ENCODE data around the gene IFITM1.

IFITM1 gene

GRCh38 chr11:356610-357009 lies 42.8 kb downstream of the IFITM1 start:
- peaks cover 23% of the 10 kb centered on the region for H3K4me1 Mint-ChIP-seq
- TF ChIP-seq, protein P1, sequence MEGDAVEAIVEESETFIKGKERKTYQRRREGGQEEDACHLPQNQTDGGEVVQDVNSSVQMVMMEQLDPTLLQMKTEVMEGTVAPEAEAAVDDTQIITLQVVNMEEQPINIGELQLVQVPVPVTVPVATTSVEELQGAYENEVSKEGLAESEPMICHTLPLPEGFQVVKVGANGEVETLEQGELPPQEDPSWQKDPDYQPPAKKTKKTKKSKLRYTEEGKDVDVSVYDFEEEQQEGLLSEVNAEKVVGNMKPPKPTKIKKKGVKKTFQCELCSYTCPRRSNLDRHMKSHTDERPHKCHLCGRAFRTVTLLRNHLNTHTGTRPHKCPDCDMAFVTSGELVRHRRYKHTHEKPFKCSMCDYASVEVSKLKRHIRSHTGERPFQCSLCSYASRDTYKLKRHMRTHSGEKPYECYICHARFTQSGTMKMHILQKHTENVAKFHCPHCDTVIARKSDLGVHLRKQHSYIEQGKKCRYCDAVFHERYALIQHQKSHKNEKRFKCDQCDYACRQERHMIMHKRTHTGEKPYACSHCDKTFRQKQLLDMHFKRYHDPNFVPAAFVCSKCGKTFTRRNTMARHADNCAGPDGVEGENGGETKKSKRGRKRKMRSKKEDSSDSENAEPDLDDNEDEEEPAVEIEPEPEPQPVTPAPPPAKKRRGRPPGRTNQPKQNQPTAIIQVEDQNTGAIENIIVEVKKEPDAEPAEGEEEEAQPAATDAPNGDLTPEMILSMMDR (IDR thresholded peaks at IDR 0.05; ENCODE audit: unreplicated experiment in 3 of 3), result no peak

DNA sequence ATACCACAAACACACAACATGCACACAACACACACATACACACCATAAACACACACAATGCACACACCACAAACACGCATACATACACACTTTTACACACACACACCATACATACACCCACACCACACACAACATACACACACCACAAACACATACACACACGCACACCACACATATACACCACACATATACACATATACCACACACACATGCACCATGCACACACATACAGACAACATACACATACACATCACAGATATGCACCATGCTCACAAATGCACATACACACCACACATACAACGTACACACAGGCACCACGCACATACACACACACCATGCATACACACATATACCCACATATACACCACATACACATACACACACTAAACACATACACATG lies 43.7 kb downstream of the IFITM1 start:
- TF ChIP-seq, protein P1 (IDR thresholded peaks at IDR 0.05; ENCODE audit: unreplicated experiment in 3 of 3), result no peak
- Mint-ChIP-seq H3K4me3 (no peak overlapping the region), H3K4me1 (peaks cover 21% of the 10 kb centered on the region), H3K27ac (no peak overlapping the region), H3K27me3 (ENCODE audit: low read depth) (no peaks in the 10 kb centered on the region), H3K36me3 (ENCODE audit: low read depth) (no peaks in the 10 kb centered on the region), H3K9me3 (peaks cover 3% of the 10 kb centered on the region)

More at GRCh38 chr11:356610-357009, 42.8 kb downstream of the IFITM1 start:
- Mint-ChIP-seq H3K27ac (no peak overlapping the region), H3K27me3 (ENCODE audit: low read depth) (no peaks in the 10 kb centered on the region), H3K4me3 (no peak overlapping the region), H3K36me3 (ENCODE audit: low read depth) (no peaks in the 10 kb centered on the region), H3K9me3 (peaks cover 2% of the 10 kb centered on the region)

DNA sequence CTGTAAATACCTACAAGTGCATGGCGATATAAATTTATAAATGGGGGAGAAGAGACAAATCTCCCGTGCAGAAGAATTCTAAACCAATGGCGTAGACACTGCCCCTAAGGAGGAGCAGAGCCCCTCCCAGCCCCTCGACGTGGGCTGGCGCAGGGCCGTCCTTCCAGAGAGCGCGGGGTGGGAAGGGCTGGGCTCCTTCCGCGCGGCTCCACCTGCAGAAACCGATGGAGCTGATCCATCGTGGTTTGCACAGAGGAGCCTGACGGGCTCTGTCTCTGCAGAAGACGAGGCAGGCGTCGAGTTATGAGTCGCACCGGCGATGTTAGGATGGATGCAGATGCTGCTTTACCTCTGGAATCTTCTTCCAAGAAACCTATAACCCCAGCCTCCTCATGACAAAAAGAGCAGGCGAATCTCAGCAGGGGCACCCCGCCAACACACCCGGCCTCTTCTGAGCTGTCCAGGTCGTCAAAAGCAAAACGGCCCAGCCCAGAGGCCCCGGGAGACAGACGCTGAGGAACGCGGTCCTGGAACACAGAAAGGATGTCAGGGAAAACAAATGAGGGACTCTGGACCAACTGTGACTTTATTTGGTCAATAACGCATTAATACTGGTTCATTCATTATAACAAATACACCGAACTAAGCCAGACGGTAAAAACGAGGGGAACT lies 44.4 kb downstream of the IFITM1 start:
- no peak overlapping the region for H3K27ac Mint-ChIP-seq
- H3K36me3 Mint-ChIP-seq (ENCODE audit: low read depth), result no peaks in the 10 kb centered on the region
- no peak overlapping the region for H3K4me3 Mint-ChIP-seq
- H3K27me3 Mint-ChIP-seq (ENCODE audit: low read depth), result no peaks in the 10 kb centered on the region
- peaks cover 14% of the 10 kb centered on the region for H3K4me1 Mint-ChIP-seq
- peaks cover 3% of the 10 kb centered on the region for H3K9me3 Mint-ChIP-seq
- TF ChIP-seq, protein P1 (IDR thresholded peaks at IDR 0.05; ENCODE audit: unreplicated experiment in 3 of 3), result no peak

DNA sequence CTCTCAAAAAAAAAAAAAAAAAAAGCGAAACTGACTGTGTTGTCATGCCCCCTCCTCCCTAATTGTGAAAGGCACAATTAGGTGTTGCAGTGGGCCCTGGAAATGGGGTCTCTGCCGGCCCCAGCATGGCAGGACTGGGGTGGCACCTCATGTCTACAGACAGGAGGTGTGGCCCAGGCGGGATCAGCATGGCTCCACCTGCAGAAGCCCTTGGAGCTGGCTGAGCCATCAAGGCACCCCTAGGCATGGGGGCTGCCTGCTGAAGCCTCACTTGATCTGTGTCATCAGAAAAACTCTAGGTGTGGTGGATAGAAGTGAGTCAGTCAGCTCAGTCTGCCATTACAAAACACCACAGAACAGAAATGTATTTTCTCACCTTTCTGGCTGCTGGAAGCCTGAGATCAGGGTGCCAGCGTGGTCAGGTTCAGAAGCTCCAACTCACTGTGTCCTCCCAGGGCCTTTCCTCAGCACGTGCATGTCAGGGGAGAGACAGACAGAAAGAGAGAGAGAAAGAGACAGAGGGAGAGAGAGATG lies 45.4 kb downstream of the IFITM1 start:
- H3K36me3 Mint-ChIP-seq (ENCODE audit: low read depth), result no peaks in the 10 kb centered on the region
- peaks cover 4% of the 10 kb centered on the region for H3K4me1 Mint-ChIP-seq
- H3K9me3 Mint-ChIP-seq, result peaks cover 3% of the 10 kb centered on the region
- no peak overlapping the region for H3K4me3 Mint-ChIP-seq
- TF ChIP-seq, protein P1 (IDR thresholded peaks at IDR 0.05; ENCODE audit: unreplicated experiment in 3 of 3), result no peak
- no peak overlapping the region for H3K27ac Mint-ChIP-seq
- no peaks in the 10 kb centered on the region for H3K27me3 Mint-ChIP-seq (ENCODE audit: low read depth)

- H3K27ac Mint-ChIP-seq, result no peak overlapping the region
- no peak overlapping the region for H3K4me3 Mint-ChIP-seq
- H3K9me3 Mint-ChIP-seq, result peaks cover 3% of the 10 kb centered on the region
- H3K27me3 Mint-ChIP-seq (ENCODE audit: low read depth), result no peaks in the 10 kb centered on the region
- no peaks in the 10 kb centered on the region for H3K4me1 Mint-ChIP-seq
- TF ChIP-seq, protein P1 (IDR thresholded peaks at IDR 0.05; ENCODE audit: unreplicated experiment in 3 of 3), result no peak
- no peaks in the 10 kb centered on the region for H3K36me3 Mint-ChIP-seq (ENCODE audit: low read depth)
Observed at GRCh38 chr11:360326-361280, 46.8 kb downstream of the IFITM1 start.

All from nephron (organoid).